HG02938 (cell line): ENCODE measurements around the gene PAPPA2.
"Not testable (repeated sequence)": the region's sequence is repeated elsewhere in the genome, so short reads cannot be mapped to it uniquely, and the experiment has no call there.

ENCODE experiments used
- ATAC-seq: cut with Tn5 transposase; IDR thresholded peaks from one replicate; pipeline ENCODE4 v1.9.1; 2021; ENCODE audit warnings: mild to moderate bottlenecking, moderate library complexity; ENCODE audit not compliant: unreplicated experiment

The PAPPA2 gene

GRCh38 chr1:176745945-176746344 lies 283.0 kb downstream of the PAPPA2 start:
- no peak for ATAC-seq

GRCh38 chr1:176752505-176752904 lies 289.5 kb downstream of the PAPPA2 start:
- no peak for ATAC-seq

- no peak for ATAC-seq
Measured at GRCh38 chr1:176754676-176755075, 291.7 kb downstream of the PAPPA2 start.

GRCh38 chr1:176756817-176757216 lies 293.8 kb downstream of the PAPPA2 start:
- ATAC-seq: not testable (repeated sequence)

GRCh38 chr1:176765608-176766007 lies 302.6 kb downstream of the PAPPA2 start:
- no peak for ATAC-seq

GRCh38 chr1:176766779-176767178 lies 303.8 kb downstream of the PAPPA2 start:
- ATAC-seq: no peak

- no peak for ATAC-seq
Measured at GRCh38 chr1:176767714-176768136, 304.8 kb downstream of the PAPPA2 start.

- ATAC-seq: no peak
Measured at GRCh38 chr1:176768532-176768931, 305.6 kb downstream of the PAPPA2 start.

- no peak for ATAC-seq
Measured at GRCh38 chr1:176770066-176770465, 307.1 kb downstream of the PAPPA2 start.

GRCh38 chr1:176773038-176773437 lies 310.1 kb downstream of the PAPPA2 start:
- no peak for ATAC-seq

- no peak for ATAC-seq
Measured at GRCh38 chr1:176774224-176774623, 311.2 kb downstream of the PAPPA2 start.

GRCh38 chr1:176775378-176775777 lies 312.4 kb downstream of the PAPPA2 start:
- ATAC-seq: no peak

GRCh38 chr1:176775996-176776395 lies 313.0 kb downstream of the PAPPA2 start:
- ATAC-seq: no peak

GRCh38 chr1:176778056-176778455 lies 315.1 kb downstream of the PAPPA2 start:
- no peak for ATAC-seq

GRCh38 chr1:176779992-176780328 lies 317.0 kb downstream of the PAPPA2 start:
- no peak for ATAC-seq

GRCh38 chr1:176783309-176783708 lies 320.3 kb downstream of the PAPPA2 start:
- no peak for ATAC-seq

- no peak for ATAC-seq
Measured at GRCh38 chr1:176785056-176785455, 322.1 kb downstream of the PAPPA2 start.

GRCh38 chr1:176785791-176786190 lies 322.8 kb downstream of the PAPPA2 start:
- no peak for ATAC-seq

GRCh38 chr1:176786274-176786673 lies 323.3 kb downstream of the PAPPA2 start:
- no peak for ATAC-seq

GRCh38 chr1:176789571-176790090 lies 326.7 kb downstream of the PAPPA2 start:
- no peak for ATAC-seq

- ATAC-seq: no peak
Measured at GRCh38 chr1:176790786-176791185, 327.8 kb downstream of the PAPPA2 start.

GRCh38 chr1:176791906-176792305 lies 328.9 kb downstream of the PAPPA2 start:
- ATAC-seq: no peak

- no peak for ATAC-seq
Measured at GRCh38 chr1:176794897-176795508, 332.0 kb downstream of the PAPPA2 start.
